Muscle layer of colon (tissue), 2 donors: ENCODE measurements around the gene CDC42SE1.

Experiments used
- H3K27ac ChIP-seq: one replicate; pipeline ENCODE4 v1.7.0; 2013; ENCODE audit warnings: low read depth, mild to moderate bottlenecking, low read length, moderate library complexity
- H3K27me3 ChIP-seq, 2 donors: one replicate each; pipeline ENCODE4 v1.7.0; 2013; ENCODE audit warnings: low read length in 2 of 2, mild to moderate bottlenecking in 2 of 2; ENCODE audit not compliant: insufficient read depth in 2 of 2, control insufficient read depth in 1 of 2
- H3K36me3 ChIP-seq: one replicate; pipeline ENCODE4 v1.7.0; 2013; ENCODE audit warnings: mild to moderate bottlenecking, low read length; ENCODE audit not compliant: insufficient read depth
- H3K4me1 ChIP-seq: one replicate; pipeline ENCODE4 v1.7.0; 2013; ENCODE audit warnings: mild to moderate bottlenecking, low read length; ENCODE audit not compliant: insufficient read depth
- H3K4me3 ChIP-seq, 2 donors: one replicate each; pipeline ENCODE4 v1.7.0; 2013; ENCODE audit warnings: low read length in 2 of 2, low read depth in 1 of 2, mild to moderate bottlenecking in 1 of 2, moderate library complexity in 1 of 2
- H3K9ac ChIP-seq: one replicate; pipeline ENCODE4 v1.7.0; 2013; ENCODE audit warnings: low read length
- H3K9me3 ChIP-seq: one replicate; pipeline ENCODE4 v1.7.0; 2013; ENCODE audit warnings: mild to moderate bottlenecking, low read length
- donor health status: abdominal sarcoma.
- donor health status: Adenocarcinoma of cecum.

CDC42SE1 gene

GRCh38 chr1:151026460-151026859, 33.0 kb downstream of the CDC42SE1 start:
- Histone ChIP-seq H3K9me3 (no peaks in the 10 kb centered on the region), H3K27ac (no peak overlapping the region), H3K9ac (no peak overlapping the region), H3K27me3 (no peaks in the 10 kb centered on the region), H3K4me1 (peaks cover 8% of the 10 kb centered on the region), H3K4me3 (no peak overlapping the region), H3K36me3 (peaks cover 39% of the 10 kb centered on the region)

- H3K36me3 ChIP-seq, result peaks cover 30% of the 10 kb centered on the region
- H3K9me3 ChIP-seq, result no peaks in the 10 kb centered on the region
- peaks cover 8% of the 10 kb centered on the region for H3K4me1 ChIP-seq
- H3K27ac ChIP-seq, result no peak overlapping the region
- H3K9ac ChIP-seq, result no peak overlapping the region
- H3K27me3 ChIP-seq, result no peaks in the 10 kb centered on the region
- H3K4me3 ChIP-seq, result no peak overlapping the region
Observed at GRCh38 chr1:151024540-151025146, 34.8 kb downstream of the CDC42SE1 start.

GRCh38 chr1:151013518-151013917, 45.9 kb downstream of the CDC42SE1 start:
- Histone ChIP-seq H3K27ac (peak overlapping the region; percentile 70), H3K36me3 (peaks cover 7% of the 10 kb centered on the region), H3K9me3 (no peaks in the 10 kb centered on the region), H3K27me3 (no peaks in the 10 kb centered on the region), H3K9ac (no peak overlapping the region), H3K4me1 (peaks cover 24% of the 10 kb centered on the region), H3K4me3 (no peak overlapping the region)

DNA sequence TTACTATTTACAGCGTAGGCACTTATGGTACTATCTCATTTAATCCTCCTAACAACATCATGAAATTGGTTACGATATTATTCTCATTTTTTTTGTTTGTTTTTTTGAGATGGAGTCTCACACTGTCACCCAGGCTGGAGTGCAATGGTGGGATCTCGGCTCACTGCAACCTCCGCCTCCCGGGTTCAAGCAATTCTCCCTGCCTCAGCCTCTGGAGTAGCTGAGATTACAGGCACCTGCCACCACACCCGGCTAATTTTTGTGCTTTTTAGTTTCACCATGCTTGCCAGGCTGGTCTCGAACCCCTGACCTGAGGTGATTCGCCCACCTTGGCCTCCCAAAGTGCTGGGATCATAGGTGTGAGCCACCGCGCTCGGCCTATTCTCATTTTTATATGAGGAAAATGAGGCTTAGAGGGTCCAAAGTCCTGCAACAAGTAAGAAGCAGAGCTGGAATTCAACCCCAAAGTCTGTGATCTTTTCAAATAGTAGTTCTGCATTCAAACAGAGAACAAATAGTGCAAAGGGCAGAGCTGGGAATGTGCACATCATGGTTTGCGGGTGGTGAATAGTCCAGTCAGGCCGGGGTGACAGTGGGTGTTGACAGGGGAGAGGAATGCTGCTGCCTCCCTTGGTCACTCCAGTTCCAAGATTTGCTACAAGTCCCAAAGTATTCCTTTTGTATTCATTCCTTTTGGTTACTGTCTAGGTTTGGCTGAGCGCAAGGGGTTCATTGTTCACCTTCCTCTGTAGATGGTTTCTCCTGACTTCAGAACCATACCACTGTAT, 46.5 kb downstream of the CDC42SE1 start:
- Histone ChIP-seq H3K27me3 (no peaks in the 10 kb centered on the region), H3K36me3 (peaks cover 5% of the 10 kb centered on the region), H3K27ac (peak overlapping the region; percentile 70), H3K9ac (no peak overlapping the region), H3K9me3 (no peaks in the 10 kb centered on the region), H3K4me3 (no peak overlapping the region), H3K4me1 (peaks cover 25% of the 10 kb centered on the region)

DNA sequence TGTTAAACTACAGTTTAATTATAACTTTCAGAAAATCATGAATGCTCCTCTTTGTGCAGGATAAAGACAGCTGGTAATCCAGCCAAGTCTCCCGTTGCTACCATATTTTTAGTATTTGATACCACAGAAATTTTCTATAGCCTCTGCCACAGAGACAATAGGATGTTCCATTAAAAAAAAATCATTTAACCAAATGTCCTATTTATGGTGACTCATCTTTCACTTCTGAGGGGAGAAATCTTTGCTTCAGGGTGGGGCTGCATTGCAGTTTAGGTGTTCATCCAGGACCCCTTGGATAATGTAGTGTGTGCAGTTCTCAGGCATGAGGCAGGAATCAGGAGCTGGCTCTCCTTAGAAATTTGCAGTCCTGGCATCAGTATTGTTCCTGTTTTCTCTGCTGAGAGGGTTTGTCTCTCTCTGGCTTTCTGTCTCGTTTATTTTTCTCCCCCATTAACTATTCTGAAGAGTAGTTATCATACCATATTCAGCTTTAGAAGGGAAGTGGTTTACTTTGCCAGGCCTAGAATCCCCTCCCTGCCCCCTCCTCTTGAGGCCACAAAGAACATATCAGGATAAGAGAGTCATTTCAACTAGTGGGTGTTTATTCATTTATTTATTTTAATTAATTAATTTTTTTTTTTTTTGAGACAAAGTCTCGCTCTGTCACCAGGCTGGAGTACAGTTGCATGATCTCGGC, 48.1 kb downstream of the CDC42SE1 start:
- Histone ChIP-seq H3K9ac (no peak overlapping the region), H3K36me3 (peaks cover 3% of the 10 kb centered on the region), H3K4me3 (no peak overlapping the region), H3K4me1 (peaks cover 37% of the 10 kb centered on the region), H3K27me3 (no peaks in the 10 kb centered on the region), H3K27ac (no peak overlapping the region), H3K9me3 (no peaks in the 10 kb centered on the region)

- Histone ChIP-seq H3K9me3 (no peaks in the 10 kb centered on the region), H3K27ac (no peak overlapping the region), H3K27me3 (no peaks in the 10 kb centered on the region), H3K4me3 (no peak overlapping the region), H3K36me3 (peaks cover 3% of the 10 kb centered on the region), H3K9ac (no peak overlapping the region), H3K4me1 (peaks cover 37% of the 10 kb centered on the region)
Observed at GRCh38 chr1:151010346-151010726, 49.1 kb downstream of the CDC42SE1 start.

- Histone ChIP-seq H3K9me3 (no peaks in the 10 kb centered on the region), H3K27ac (no peak overlapping the region), H3K27me3 (no peaks in the 10 kb centered on the region), H3K4me1 (peaks cover 37% of the 10 kb centered on the region), H3K9ac (no peak overlapping the region), H3K36me3 (peaks cover 3% of the 10 kb centered on the region), H3K4me3 (peak overlapping the region in 1 of 2 donors; percentile 98)
Observed at GRCh38 chr1:151009674-151010345, 49.6 kb downstream of the CDC42SE1 start.

DNA sequence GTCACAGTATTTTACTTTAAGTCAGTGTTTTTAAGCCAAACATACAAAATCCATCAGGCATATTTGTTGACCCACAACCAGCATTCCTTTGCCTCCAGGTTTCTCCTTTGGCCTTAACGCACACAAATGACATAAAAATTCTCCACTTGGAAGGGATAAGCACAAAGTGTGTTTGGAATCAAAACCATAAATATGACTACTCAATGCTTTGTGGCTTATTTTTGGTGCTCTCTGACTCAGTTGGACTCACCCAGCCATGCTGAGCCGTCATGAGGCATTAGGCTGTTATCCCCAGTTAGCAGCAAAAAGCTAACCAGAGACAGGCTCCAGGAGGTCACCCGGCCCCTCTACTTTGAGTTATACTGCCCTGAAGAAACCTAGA, 50.2 kb downstream of the CDC42SE1 start:
- H3K36me3 ChIP-seq, result peaks cover 3% of the 10 kb centered on the region
- no peaks in the 10 kb centered on the region for H3K9me3 ChIP-seq
- peaks cover 34% of the 10 kb centered on the region for H3K4me1 ChIP-seq
- H3K9ac ChIP-seq, result peak overlapping the region; percentile 64
- H3K4me3 ChIP-seq, result peak overlapping the region; percentile 56 to 98
- H3K27ac ChIP-seq, result peak overlapping the region; percentile 89
- no peaks in the 10 kb centered on the region for H3K27me3 ChIP-seq

GRCh38 chr1:151008244-151009205, 50.9 kb downstream of the CDC42SE1 start, which contains the start of gene PRUNE1:
TSS of gene PRUNE1 (plus strand) at chr1:151008449. CDS start at chr1:151008633, 184 bp downstream.
- Histone ChIP-seq H3K4me1 (peaks cover 33% of the 10 kb centered on the region), H3K4me3 (peak within 1 kb of the TSS; percentile 56 to 98), H3K9ac (peak within 1 kb of the TSS; percentile 64), H3K27ac (peak within 1 kb of the TSS; percentile 89), H3K9me3 (no peaks in the 10 kb centered on the region), H3K27me3 (no peaks in the 10 kb centered on the region), H3K36me3 (peaks cover 3% of the 10 kb centered on the region)

GRCh38 chr1:151007853-151008243, 51.6 kb downstream of the CDC42SE1 start:
- no peaks in the 10 kb centered on the region for H3K27me3 ChIP-seq
- H3K4me3 ChIP-seq, result peak overlapping the region; percentile 56 to 98
- peaks cover 3% of the 10 kb centered on the region for H3K36me3 ChIP-seq
- H3K9ac ChIP-seq, result peak overlapping the region; percentile 9
- H3K9me3 ChIP-seq, result no peaks in the 10 kb centered on the region
- peak overlapping the region; percentile 29 for H3K27ac ChIP-seq
- peaks cover 31% of the 10 kb centered on the region for H3K4me1 ChIP-seq
